ENCODE results near the gene CANX.

Gene CANX

GRCh38 chr5:179762079-179762780, 63.5 kb downstream of the CANX start:
- DNase-seq (ENCODE audit: low read depth) = peak; percentile 23
- no peak overlapping the region for H3K4me3 ChIP-seq (ENCODE audit: control insufficient read depth, low read depth, low read length)
- TF ChIP-seq, protein P1, sequence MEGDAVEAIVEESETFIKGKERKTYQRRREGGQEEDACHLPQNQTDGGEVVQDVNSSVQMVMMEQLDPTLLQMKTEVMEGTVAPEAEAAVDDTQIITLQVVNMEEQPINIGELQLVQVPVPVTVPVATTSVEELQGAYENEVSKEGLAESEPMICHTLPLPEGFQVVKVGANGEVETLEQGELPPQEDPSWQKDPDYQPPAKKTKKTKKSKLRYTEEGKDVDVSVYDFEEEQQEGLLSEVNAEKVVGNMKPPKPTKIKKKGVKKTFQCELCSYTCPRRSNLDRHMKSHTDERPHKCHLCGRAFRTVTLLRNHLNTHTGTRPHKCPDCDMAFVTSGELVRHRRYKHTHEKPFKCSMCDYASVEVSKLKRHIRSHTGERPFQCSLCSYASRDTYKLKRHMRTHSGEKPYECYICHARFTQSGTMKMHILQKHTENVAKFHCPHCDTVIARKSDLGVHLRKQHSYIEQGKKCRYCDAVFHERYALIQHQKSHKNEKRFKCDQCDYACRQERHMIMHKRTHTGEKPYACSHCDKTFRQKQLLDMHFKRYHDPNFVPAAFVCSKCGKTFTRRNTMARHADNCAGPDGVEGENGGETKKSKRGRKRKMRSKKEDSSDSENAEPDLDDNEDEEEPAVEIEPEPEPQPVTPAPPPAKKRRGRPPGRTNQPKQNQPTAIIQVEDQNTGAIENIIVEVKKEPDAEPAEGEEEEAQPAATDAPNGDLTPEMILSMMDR (conservative IDR thresholded peaks at IDR 0.05; ENCODE audit: control insufficient read depth, insufficient read depth, low read depth, low read length) = no peak

- TF ChIP-seq, protein P1 (conservative IDR thresholded peaks at IDR 0.05; ENCODE audit: control insufficient read depth, insufficient read depth, low read depth, low read length) = no peak
- no peak overlapping the region for H3K4me3 ChIP-seq (ENCODE audit: control insufficient read depth, low read depth, low read length)
- DNase-seq (ENCODE audit: low read depth) = peak; percentile 80
These were observed 64.0 kb downstream of the CANX start for GRCh38 chr5:179762781-179763176.

GRCh38 chr5:179763215-179763945, 64.6 kb downstream of the CANX start:
- H3K4me3 ChIP-seq (ENCODE audit: control insufficient read depth, low read depth, low read length) = no peak overlapping the region
- peak; percentile 84 for DNase-seq (ENCODE audit: low read depth)
- TF ChIP-seq, protein P1 (conservative IDR thresholded peaks at IDR 0.05; ENCODE audit: control insufficient read depth, insufficient read depth, low read depth, low read length) = peak; percentile 94

- DNase-seq (ENCODE audit: low read depth) = no peak
- no peak overlapping the region for H3K4me3 ChIP-seq (ENCODE audit: control insufficient read depth, low read depth, low read length)
- TF ChIP-seq, protein P1 (conservative IDR thresholded peaks at IDR 0.05; ENCODE audit: control insufficient read depth, insufficient read depth, low read depth, low read length) = no peak
These were observed 65.3 kb downstream of the CANX start for GRCh38 chr5:179764056-179764455.

GRCh38 chr5:179765400-179765799, 66.6 kb downstream of the CANX start:
- peak overlapping the region; percentile 3 for H3K4me3 ChIP-seq (ENCODE audit: control insufficient read depth, low read depth, low read length)
- DNase-seq (ENCODE audit: low read depth) = peak; percentile 93
- TF ChIP-seq, protein P1 (conservative IDR thresholded peaks at IDR 0.05; ENCODE audit: control insufficient read depth, insufficient read depth, low read depth, low read length) = no peak

GRCh38 chr5:179766021-179766725, 67.4 kb downstream of the CANX start:
- peak; percentile 72 for DNase-seq (ENCODE audit: low read depth)
- TF ChIP-seq, protein P1 (conservative IDR thresholded peaks at IDR 0.05; ENCODE audit: control insufficient read depth, insufficient read depth, low read depth, low read length) = no peak

More at GRCh38 chr5:179766021-179766725, 67.4 kb downstream of the CANX start:
- H3K4me3 ChIP-seq (ENCODE audit: control insufficient read depth, low read depth, low read length) = no peak overlapping the region
